ENCODE measurements around the gene ZNF518B. TPM values are rescaled to one million over a fixed set of nuclear protein-coding genes. Genes with fewer than 3 reads are reported as not detected.
A peak's percentile ranks its signal among the peaks of the same experiment; 100 is the strongest.

ZNF518B gene
- total RNA-seq = 10 to 100 TPM; 13.5 to 13.8 TPM

GRCh38 chr4:10457255-10457801, at the start of gene ZNF518B:
TSS of gene ZNF518B (minus strand) at chr4:10457426. CDS start at chr4:10446328, 11,098 bp downstream.
- TF ChIP-seq CTCF (IDR thresholded peaks at IDR 0.05) = no peak
- Mint-ChIP-seq H3K4me1 (ENCODE audit: low read depth) (peaks cover 43% of the 10 kb centered on the region), H3K27ac (peak within 1 kb of the TSS; percentile 90), H3K36me3 (ENCODE audit: low read depth) (peaks cover 31% of the 10 kb centered on the region), H3K9me3 (peaks cover 6% of the 10 kb centered on the region), H3K4me3 (peak within 1 kb of the TSS; percentile 82), H3K27me3 (peaks cover 9% of the 10 kb centered on the region)
- ATAC-seq (peak; percentile 68), DNase-seq (peak; percentile 79)
- intact Hi-C loops (cut with micrococcal nuclease) = no loop called here
- POLR2A ChIA-PET = interaction anchor here (0.6 to 2.1 kb wide), 8 partner anchors 10 to 361 kb away, joined by 3 to 7 read pairs (median 3); partner anchors contain the start of gene WDR1
- CTCF ChIA-PET = interaction anchor here (0.9 to 1.6 kb wide), 4 partner anchors 42 to 340 kb away, joined by 3 to 6 read pairs (median 4); no protein-coding TSS in a partner anchor

- CTCF ChIA-PET = no interaction called here
- TF ChIP-seq CTCF (IDR thresholded peaks at IDR 0.05) = no peak
- ATAC-seq (no peak), DNase-seq (no peak)
- Mint-ChIP-seq H3K27ac (no peak overlapping the region), H3K4me3 (no peak overlapping the region), H3K4me1 (ENCODE audit: low read depth) (peaks cover 5% of the 10 kb centered on the region), H3K36me3 (ENCODE audit: low read depth) (no peaks in the 10 kb centered on the region), H3K27me3 (no peaks in the 10 kb centered on the region), H3K9me3 (peaks cover 7% of the 10 kb centered on the region)
- POLR2A ChIA-PET = no interaction called here
- intact Hi-C loops (cut with micrococcal nuclease) = no loop called here
Measured at GRCh38 chr4:10506077-10506476, 48.9 kb upstream of the ZNF518B start.

- no peaks in the 10 kb centered on the region for H3K36me3 Mint-ChIP-seq (ENCODE audit: low read depth)
- ChIA-PET POLR2A (no interaction called here), CTCF (no interaction called here)
- H3K27ac Mint-ChIP-seq = no peak overlapping the region
- peaks cover 7% of the 10 kb centered on the region for H3K9me3 Mint-ChIP-seq
- TF ChIP-seq CTCF (IDR thresholded peaks at IDR 0.05) = no peak
- intact Hi-C loops (cut with micrococcal nuclease) = no loop called here
- H3K4me3 Mint-ChIP-seq = no peak overlapping the region
- H3K4me1 Mint-ChIP-seq (ENCODE audit: low read depth) = peaks cover 5% of the 10 kb centered on the region
- ATAC-seq (no peak), DNase-seq (no peak)
- H3K27me3 Mint-ChIP-seq = peaks cover 5% of the 10 kb centered on the region
Measured at GRCh38 chr4:10504570-10505179, 47.4 kb upstream of the ZNF518B start.

GRCh38 chr4:10502717-10503116, 45.5 kb upstream of the ZNF518B start:
- H3K4me3 Mint-ChIP-seq = no peak overlapping the region
- TF ChIP-seq CTCF (IDR thresholded peaks at IDR 0.05) = no peak

GRCh38 chr4:10500776-10501175, 43.5 kb upstream of the ZNF518B start:
- ChIA-PET POLR2A (no interaction called here), CTCF (no interaction called here)
- Mint-ChIP-seq H3K36me3 (ENCODE audit: low read depth) (no peaks in the 10 kb centered on the region), H3K4me3 (no peak overlapping the region), H3K27ac (no peak overlapping the region), H3K9me3 (peaks cover 1% of the 10 kb centered on the region), H3K27me3 (peaks cover 5% of the 10 kb centered on the region), H3K4me1 (ENCODE audit: low read depth) (no peaks in the 10 kb centered on the region)
- ATAC-seq = no peak
- no peak for TF ChIP-seq CTCF (IDR thresholded peaks at IDR 0.05)
- intact Hi-C loops (cut with micrococcal nuclease) = no loop called here
- DNase-seq = no peak

More at GRCh38 chr4:10502717-10503116, 45.5 kb upstream of the ZNF518B start:
- Mint-ChIP-seq H3K4me1 (ENCODE audit: low read depth) (peaks cover 5% of the 10 kb centered on the region), H3K27ac (no peak overlapping the region), H3K9me3 (peaks cover 7% of the 10 kb centered on the region), H3K36me3 (ENCODE audit: low read depth) (no peaks in the 10 kb centered on the region), H3K27me3 (peaks cover 5% of the 10 kb centered on the region)
- CTCF ChIA-PET = no interaction called here
- POLR2A ChIA-PET = no interaction called here
- DNase-seq (no peak), ATAC-seq (no peak)
- intact Hi-C loops (cut with micrococcal nuclease) = no loop called here

Data from activated CD8-positive, alpha-beta T cell treated with anti-CD3 and anti-CD28 coated beads for 36 hours (primary cell).